Right renal pelvis (tissue), 4 donors: ENCODE measurements around the gene GJC2. TPM values are rescaled to one million over a fixed set of nuclear protein-coding genes. Genes with fewer than 3 reads are reported as not detected.

ENCODE experiments used
- DNase-seq, 4 donors: peaks; one replicate each; pipeline ENCODE4 v3.0.0-alpha.2; 2013; ENCODE audit warnings: low read depth in 4 of 4, low spot score in 3 of 4, missing footprints in 1 of 4
- polyA plus RNA-seq, 4 donors: library from polyadenylated mRNA; unstranded; fragments of 120-200 nt; gene quantifications; one replicate each; pipeline ENCODE4 v1.2.1, GENCODE V29; 2013; ENCODE audit not compliant: insufficient read length in 4 of 4

The GJC2 gene
- polyA plus RNA-seq, 4 donors = 0.56 to 1.2 (median 0.63) TPM

DNA sequence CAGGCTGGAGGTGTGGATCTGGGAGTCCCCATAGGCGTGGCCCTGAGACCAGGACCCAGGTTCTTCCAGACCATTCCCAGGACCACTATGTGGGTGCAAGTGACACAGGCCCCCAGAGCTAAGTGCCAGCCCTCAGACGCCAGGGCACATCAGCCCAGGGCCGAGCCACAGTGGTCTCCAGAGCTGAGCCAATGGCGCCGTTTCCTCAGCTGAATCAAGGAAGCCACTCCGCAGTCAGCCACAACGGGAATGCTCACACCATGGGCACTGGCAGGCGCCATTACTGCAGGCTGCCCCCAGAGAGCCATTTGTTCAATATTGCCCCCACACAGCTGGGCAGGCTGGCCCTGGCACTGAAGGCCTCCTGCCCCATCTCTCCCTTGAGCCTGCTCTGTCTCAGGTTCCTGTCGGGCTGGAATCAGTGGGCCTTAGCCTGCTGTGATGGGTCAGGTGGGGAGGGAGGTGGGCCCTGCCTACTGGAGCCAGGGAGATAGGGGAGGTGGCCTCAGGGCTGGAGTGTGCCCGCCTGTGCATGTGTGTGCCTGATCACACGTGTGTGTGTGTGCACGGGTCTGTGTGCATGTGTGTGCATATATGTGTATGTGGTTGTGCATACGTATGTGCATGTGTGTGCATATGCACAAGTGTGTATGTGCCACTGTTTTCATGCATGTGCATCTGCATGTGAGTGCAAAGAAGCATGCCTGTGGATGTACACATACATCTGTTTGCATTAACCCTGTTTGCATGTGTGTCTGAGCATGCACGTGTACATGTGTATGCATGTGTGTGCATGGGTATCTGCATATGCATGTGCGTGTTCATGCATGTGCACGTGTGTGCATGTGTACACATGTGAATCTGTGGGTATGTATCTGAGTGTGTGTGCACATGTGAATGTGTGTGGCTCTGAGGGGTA is 6.1 kb downstream of the GJC2 start:
- DNase-seq = no peak

DNA sequence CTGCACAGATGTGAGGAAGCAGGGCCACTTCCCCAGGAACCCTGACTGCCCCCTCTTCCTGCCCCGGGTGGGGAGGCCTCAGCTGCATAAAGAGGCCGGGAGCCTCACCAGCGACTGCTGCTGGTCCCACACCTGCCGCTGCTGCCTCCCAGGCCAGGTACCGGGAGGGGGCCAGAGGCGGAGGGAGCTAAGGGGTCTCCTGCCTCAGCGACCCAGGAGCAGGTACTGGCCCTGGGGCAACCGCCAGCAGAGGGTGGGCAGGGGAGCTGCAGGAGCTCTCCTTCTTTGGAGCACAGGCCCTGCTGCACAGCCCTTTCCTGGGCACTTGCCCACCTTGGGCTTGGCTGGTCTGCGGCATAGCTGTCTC is 6.8 kb downstream of the GJC2 start:
- no peak for DNase-seq

DNA sequence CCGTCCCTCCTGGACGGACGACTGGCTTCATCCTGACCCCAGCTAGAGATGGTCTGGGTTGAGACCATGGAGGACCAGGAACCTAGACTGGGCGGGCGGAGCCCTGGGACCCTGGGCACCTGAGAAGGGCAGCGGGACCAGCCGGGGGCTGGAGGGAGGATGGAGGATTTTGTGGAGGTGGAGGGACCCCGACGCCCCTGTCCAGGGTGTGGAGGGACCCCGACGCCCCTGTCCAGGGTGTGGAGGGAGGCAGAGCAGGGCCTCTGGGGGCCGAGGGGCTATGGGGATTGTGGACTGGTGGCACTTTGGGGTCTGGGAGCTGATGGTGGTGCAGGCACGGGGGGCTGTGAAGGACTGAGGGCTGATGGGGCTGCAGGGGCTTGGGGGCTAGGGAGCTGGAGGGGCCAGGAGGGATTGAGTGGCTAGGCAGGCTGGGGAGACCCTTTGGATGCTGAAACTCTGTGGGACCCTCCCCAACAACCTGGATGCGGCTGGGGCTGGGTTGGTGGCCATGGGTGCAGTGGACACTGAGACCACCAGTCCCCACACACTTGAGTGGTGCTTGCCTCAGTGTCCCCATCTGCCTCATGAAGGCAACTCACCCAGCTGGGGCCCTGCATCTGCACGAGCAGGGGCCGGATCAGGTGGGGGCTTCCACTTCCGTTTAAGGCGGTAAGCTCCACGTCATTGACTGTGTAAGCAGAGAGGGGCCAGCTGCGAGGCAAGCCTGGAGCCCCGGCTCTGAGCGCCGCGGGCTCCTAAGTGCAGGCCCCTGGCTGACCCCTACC is 7.4 kb downstream of the GJC2 start:
- no peak for DNase-seq

DNA sequence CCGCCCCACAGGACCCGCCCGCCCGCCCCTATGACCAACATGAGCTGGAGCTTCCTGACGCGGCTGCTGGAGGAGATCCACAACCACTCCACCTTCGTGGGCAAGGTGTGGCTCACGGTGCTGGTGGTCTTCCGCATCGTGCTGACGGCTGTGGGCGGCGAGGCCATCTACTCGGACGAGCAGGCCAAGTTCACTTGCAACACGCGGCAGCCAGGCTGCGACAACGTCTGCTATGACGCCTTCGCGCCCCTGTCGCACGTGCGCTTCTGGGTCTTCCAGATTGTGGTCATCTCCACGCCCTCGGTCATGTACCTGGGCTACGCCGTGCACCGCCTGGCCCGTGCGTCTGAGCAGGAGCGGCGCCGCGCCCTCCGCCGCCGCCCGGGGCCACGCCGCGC is 8.0 kb downstream of the GJC2 start:
- no peak for DNase-seq

DNA sequence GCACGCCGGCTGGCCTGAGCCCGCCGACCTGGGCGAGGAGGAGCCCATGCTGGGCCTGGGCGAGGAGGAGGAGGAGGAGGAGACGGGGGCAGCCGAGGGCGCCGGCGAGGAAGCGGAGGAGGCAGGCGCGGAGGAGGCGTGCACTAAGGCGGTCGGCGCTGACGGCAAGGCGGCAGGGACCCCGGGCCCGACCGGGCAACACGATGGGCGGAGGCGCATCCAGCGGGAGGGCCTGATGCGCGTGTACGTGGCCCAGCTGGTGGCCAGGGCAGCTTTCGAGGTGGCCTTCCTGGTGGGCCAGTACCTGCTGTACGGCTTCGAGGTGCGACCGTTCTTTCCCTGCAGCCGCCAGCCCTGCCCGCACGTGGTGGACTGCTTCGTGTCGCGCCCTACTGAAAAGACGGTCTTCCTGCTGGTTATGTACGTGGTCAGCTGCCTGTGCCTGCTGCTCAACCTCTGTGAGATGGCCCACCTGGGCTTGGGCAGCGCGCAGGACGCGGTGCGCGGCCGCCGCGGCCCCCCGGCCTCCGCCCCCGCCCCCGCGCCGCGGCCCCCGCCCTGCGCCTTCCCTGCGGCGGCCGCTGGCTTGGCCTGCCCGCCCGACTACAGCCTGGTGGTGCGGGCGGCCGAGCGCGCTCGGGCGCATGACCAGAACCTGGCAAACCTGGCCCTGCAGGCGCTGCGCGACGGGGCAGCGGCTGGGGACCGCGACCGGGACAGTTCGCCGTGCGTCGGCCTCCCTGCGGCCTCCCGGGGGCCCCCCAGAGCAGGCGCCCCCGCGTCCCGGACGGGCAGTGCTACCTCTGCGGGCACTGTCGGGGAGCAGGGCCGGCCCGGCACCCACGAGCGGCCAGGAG is 8.6 kb downstream of the GJC2 start:
- no peak for DNase-seq

DNA sequence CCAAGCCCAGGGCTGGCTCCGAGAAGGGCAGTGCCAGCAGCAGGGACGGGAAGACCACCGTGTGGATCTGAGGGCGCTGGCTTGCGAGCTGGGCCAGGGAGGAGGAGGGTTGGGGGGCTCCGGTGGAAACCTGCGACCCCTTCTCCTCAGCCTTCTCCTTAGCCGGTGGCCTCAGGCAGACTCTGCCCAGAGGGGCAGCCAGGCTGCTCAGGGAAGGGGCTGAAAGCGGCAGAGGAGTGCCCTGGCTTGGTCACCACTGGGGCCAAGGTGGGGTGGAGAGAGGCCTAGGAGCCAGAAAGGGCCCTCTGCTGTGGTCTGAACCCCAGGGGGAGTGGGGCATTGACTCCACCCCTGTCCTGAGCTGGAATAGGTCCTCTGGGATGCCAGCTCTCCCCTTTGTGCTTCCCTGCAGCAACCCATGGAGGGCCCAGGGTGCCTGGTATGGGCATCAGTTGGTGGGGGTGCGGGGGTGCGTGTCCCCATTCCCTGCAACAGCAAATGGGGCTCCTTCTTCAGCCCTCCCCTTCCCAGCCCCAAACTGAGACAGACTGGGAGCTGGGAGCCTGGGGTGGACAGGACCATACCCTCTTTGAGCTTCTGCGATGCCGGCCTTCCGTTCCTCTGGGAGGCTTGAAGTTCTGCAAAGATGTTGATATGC is 9.4 kb downstream of the GJC2 start:
- DNase-seq = no peak

DNA sequence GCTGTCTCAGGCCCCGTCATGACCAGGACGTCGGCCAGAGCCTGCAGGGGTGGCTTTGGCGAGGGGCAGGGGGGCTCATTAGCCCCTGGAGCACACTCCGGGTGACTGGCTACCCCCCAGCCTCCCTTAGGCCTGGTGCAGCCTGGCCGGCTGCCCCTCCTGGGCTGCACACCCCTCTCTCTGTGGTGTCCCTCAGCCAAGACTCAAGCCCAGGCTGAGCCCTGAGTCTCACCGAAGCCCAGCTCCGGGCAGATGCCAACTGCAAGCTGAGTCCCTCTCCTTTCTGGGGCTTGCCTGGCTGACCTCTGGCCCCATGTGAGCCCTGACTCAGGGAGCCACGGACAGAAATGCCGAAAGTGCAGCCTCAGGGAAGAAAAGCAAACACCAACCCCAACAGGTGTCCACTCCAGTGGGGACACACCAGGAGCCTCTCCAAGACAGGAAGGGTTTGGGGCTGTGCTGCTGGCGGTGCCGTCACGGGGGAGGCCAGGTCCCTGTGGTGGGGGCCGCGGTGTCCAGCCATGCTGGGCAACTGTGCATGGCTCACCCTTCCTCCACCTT is 10.6 kb downstream of the GJC2 start:
- DNase-seq = no peak

DNA sequence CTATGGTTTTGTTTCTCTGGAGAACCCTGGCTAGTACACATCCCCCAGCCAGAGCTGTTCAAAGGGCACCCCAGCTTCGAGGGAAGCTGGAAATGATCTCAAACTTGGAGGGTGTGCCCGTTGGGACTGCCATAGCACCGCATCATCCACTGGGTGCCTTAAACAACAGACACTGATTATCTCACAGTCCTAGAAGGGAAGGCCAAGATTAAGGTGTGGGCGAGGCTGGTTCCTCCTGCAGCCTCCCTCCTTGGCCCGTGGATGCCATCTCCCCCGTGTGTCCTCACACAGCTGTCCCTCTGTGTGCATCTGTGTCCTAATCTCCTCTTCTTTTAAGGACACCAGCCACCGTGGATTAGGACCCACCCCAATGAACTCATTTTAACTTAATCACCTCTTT is 11.6 kb downstream of the GJC2 start:
- no peak for DNase-seq

DNA sequence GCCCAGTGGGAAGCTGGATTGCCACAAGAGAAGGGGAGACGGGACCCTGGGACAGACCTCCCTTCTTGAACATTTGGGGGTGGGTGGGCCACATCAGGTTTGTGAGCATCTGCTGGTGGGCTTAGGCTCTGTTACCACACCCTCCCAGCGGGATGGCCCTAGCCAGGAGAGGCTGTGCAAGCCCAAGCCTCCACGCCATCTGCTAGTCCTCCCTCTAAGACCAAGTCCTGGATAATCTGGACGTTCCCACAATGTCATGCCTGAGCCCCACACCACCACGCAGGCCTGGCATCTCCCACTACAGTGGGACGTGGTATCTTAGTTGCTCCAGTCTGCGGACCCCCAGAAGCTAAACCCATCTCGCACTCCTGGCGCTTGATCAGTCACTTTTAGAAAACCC is 12.1 kb downstream of the GJC2 start:
- no peak for DNase-seq

DNA sequence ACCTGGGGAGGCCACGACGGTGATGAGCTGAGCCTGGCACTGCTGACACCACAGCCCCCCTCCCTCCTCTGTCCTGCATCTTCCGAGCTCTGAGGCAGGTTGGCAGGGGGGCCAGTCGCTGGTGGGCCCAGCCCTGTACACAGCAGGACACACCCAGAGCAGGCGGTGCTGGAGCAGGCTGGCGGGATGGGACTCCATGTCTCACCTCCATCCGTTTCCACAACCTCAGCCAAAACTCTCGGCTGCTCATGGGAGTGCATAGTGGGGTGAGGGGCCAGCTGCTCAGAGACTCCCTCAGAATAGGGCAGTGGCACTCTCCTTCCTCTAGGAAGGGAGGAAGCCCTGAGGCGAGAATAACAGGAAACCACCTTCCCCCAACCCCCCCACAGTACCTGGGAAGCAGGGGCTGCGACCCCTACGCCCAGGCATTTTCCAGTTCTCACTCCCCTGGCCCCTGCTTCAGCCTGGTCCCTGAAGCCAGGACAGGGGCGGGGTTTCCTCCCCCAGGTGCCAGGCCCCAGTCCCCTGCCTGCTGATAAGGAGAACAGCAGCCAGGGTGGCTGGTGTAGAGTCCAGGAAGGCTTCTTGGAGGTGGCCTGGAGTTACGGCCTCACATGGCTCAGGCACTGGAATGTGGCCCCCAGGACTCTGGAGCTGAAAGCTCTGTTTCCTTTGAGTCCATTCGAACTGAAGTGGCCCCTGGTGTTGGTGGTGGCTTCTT is 12.7 kb downstream of the GJC2 start:
- DNase-seq = no peak

DNA sequence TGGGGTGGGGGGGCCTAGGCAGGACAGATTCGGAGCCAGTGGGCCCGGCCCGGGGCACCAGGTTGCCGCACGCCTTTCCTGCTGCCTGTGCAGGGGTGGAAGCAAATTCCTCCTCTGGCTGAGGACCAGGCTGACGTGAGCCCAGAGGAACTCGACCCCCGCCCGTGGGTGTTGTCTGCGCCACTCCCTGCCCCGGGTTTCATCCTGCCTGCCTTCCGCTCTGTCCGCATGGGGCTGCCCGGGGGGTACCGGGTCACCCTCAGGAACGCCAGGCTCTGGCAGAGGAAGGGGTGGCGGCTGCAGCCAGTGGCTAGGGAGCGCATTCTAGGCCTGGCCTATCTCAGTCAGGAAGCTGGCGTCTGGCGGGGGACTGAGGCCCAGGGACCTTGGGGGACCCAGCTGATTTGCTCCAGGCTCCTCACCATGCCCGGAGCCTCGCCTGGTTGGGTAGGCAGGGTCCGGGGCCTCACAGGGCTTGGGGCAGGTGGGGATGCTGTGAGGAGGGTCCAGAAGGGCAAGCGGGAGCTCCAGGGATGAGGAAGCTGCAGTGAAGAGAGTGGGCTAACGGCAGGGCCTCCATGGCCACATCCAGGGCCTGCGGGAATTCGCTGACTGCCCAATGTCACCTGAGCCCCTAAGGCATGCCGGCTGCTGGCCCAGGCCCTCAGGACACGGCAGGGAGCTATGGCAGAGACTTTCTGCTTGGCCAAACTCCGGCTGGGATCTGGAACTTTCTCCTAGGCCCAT is 13.4 kb downstream of the GJC2 start:
- DNase-seq = no peak

DNA sequence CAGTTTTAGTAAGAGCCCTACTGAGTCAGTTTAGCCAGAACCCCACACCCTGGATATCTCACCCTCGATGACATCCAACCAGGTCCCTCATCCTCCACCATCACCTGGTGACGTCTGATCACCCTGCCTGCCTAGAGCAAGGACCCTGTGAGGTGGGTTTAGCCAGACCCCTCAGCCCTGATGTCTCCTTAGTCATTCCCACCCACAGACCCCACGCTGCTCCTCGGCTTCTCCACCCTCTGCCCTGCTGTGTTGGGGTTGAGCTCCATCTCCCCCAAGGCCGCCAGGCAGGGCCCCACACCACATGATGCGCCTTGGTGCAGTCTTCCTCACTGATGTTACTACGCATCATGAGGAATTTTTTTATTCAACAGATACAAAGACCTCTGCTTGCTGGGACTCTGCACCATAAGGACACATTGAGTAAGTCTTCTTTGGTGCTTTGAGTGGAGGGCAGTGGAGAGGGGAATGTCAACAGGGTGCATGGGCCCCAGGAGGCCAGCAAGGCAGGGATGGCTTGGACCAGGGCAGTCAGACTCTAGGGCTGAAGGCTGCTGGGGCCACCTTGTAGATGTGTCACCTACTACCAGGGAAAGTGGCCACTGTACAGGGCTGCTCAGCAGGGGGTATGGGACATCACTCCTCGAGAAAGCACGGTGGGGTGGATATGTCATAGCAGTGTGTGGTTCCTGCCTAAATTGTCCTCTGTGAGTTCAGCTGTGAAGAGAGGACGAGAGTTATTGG is 14.2 kb downstream of the GJC2 start:
- no peak for DNase-seq

DNA sequence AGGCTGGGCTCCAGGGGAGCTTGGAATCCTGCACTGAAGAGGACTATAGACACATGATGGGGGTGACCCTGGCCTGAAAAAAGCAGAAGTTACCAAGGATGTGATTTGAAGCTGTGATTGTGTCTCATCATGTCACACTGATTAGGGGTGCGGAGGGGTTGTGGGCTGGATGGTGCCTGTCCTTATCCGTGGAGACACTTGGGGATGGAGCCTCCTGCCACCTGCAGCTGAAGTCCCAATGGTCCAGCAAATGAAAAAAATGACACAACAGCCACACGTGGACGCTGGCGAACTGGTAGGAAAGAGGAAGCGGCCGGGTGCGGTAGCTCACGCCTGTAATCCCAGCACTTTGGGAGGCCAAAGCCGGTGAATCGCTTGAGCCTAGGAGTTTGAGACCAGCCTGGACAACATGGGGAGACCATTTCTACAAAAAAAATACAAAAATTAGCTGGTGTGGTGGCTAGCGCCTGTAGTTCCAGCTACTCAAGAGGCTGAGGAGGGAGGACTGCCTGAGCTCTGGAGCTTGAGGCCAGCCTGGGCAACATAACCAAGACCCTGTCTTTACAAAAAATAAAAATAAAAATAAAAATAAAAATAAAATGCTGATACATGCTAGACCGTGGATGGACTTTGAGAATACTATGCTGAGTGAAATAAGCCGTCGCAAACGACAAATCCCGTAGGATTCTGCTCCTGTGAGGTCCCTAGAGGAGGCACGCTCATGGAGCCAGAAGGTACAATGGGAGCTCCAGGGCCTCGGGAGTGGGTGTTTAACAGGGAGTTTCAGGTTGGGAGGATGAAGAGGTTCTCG is 15.0 kb downstream of the GJC2 start:
- no peak for DNase-seq

DNA sequence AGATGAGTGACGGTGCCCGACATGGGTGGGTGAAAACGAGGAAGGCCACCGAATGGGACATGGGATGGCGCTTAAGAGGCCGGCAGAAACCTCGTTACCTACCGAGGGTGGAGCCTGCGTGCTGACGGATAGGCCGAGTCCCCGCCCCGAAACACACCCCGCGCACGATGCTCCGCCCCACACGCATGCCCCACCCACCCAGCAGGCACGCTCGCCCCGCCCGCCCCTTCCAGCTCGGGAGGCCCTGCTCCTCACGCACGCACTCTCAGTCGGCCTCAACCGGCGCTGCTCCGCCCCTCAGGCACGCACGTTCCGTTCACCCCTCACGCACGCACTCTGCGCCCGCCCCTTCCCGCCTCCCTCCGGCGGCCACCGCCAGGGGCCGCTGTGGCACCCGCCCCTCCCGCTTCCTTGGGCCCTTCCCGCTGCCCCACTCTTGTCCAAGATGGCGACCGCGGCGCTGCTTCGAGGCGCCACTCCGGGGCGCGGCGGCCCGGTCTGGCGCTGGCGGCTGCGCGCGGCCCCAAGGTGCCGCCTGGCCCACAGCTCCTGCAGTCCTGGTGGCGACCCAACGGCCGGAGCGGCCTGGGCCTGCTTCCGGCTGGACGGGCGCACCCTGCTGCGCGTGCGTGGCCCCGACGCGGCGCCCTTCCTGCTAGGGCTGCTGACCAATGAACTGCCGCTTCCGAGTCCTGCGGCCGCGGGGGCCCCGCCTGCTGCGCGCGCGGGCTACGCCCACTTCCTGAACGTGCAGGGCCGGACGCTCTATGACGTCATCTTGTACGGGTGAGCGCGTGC is 15.8 kb downstream of the GJC2 start, which contains the start of gene IBA57:
TSS of gene IBA57 (plus strand) at position 433 of the 798 bp plus-strand sequence. CDS start at position 446, 13 bp downstream.
- DNase-seq = peak; percentile 94 to 96 (median 94)

DNA sequence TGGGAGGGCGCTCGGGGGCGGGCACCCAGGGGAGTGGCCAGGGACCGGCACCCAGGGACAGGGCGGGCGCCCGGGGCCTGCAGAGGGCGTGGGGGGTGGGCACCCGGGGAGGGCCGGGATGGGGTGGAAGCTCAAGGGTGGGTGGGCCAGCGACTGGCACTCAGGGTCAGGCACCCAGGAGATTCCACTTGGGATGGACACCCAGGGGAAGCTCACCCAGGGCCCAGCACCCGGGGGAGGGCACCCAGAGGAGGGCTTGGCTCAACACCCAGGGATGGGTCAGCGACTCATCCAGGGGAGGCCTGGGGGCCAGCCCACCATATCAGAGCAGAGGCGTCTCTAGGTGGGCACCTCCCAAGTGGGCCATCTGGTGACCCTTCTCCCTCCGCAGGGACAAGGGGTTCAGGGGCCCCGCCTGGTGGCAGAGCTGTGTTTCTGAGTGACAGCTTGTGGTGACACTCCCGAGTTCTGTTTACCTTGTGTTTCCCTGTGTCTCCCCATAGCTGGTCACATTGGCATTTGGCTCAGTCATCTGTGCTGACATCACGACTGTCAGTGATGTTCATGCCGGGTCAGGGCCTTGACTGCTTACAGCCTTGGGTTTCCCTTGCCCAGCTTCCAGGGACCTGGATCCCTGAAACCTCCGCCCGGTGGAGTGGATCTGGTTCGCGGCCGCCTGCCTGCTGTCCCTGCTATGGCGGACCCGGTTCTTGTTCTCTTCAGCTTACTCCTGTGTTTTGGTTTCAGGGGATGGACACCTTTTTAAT is 16.6 kb downstream of the GJC2 start:
- no peak for DNase-seq
